Head of caudate nucleus (tissue), 42 donors: ENCODE measurements around the gene PRKCZ.
"Not testable (repeated sequence)": the region's sequence is repeated elsewhere in the genome, so short reads cannot be mapped to it uniquely, and the experiment has no call there.

Experiments used
- DNase-seq, 42 donors: peaks; one replicate each; pipeline versions ENCODE4 v3.0.0 to v3.0.0-alpha.2; 2020 to 2021; ENCODE audit warnings: mixed read lengths in 7 of 42
- intact Hi-C: fragments of 100-400 bp; cut with DNase I; formaldehyde crosslinking; loops from one replicate; pipeline ENCODE4 v1.15.0; 2022

PRKCZ gene

GRCh38 chr1:2093636-2094035 is 43.4 kb downstream of the PRKCZ start:
- DNase-seq = no peak
- intact Hi-C loops = no loop called here

DNA sequence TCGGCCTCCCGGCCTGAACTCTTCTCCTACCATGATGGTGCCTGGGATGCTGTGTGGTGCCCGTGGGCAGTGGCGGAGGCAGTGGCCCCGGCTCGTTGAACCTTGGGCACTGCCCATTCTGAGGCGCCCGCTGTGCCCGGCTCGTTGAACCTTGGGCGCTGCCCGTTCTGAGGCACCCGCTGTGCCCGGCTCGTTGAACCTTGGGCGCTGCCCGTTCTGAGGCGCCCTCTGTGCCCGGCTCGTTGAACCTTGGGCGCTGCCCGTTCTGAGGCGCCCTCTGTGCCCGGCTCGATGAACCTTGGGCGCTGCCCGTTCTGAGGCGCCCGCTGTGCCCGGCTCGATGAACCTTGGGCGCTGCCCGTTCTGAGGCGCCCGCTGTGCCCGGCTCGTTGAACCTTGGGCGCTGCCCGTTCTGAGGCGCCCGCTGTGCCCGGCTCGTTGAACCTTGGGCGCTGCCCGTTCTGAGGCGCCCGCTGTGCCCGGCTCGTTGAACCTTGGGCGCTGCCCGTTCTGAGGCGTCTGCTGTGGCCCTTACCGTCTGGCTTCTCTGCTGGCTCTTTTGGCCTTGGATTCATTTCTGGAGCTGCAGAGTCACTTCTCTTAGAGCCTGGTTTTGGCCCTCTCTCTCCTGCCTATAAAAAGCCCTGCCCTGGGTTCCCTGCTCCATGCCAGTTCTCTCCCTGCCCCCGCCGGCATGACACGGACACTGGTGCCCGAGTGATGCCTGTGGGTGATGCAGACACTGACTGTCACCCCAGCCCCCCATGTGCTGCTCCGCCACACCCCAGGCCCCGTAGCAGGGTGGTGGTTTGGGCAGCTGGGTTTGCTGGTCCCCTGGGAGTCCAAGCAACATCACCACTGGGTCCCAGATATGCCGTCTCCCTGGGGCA is 44.3 kb downstream of the PRKCZ start:
- DNase-seq, intact Hi-C loops: not testable (repeated sequence)

- DNase-seq = no peak
- intact Hi-C loops = no loop called here
Measured at GRCh38 chr1:2095394-2095793, 45.2 kb downstream of the PRKCZ start.

GRCh38 chr1:2095981-2096736 is 45.9 kb downstream of the PRKCZ start:
- intact Hi-C loops = no loop called here
- DNase-seq = no peak

DNA sequence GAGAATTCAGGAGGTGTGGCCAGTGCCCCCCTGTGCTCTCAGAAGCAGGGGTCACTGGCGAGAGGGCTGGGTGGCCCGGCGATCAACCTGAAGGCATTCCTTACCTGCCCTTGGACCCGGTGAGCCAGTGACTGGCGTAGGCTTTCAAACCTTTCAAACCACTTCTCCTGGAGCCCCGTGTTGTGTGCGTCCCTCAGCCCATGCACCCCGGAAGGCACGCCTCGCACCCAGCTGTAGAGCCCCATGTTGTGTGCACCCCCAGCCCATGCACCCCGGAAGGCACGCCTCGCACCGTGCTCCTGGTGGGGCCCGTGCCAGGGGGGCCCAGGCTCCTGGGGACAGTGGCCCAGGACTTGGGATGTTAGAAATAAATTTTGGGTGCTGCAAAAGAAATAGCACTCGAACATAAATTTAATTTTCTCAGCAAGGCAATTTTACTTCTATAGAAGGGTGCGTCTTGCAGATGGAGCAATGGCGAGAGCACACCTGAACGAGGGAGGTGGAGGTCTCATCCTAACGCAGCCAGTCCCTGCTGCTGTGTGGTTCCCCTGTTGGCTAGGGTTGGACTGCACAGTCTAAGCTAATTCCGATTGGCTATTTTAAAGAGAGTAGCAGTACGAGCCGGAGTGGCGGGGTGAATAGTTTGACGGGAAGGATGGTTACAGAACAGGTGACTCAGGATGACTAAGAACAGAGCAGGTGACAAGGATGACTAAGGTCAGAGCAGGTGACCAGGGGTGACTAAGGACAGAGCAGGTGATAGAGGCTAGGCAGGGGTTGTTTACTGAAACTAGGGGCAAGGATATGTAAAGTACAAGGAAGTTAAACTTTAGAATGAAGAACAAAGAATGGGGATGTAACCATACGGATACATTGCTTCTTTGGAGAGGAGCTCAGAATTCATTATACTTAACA is 47.4 kb downstream of the PRKCZ start:
- DNase-seq = no peak
- intact Hi-C loops = no loop called here

DNA sequence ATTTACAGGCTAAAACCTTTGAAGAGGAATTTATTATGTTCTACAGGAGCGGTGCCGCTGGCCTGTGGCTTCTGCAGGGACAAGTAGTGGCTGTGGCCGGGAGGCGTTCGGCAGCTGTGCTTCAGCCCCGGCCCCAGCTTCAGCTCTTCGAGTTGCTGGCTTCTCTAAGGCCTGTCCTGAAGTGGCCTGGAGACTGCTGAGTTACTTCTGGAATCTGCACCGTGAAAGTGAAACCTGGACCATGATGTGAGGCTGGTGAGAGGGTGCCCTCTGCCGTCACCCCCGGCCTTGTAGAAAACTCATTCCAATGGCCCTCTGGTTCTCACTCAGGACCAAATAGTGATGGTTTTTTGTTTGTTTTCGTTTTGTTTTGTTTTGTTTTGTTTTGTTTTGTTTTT is 48.1 kb downstream of the PRKCZ start:
- peak in 4 of 42 donors; percentile 58 to 77 (median 64) for DNase-seq
- intact Hi-C loops = no loop called here

GRCh38 chr1:2098839-2099785 is 48.9 kb downstream of the PRKCZ start:
- intact Hi-C loops = no loop called here
- peak; percentile 64 to 95 (median 88) for DNase-seq

DNA sequence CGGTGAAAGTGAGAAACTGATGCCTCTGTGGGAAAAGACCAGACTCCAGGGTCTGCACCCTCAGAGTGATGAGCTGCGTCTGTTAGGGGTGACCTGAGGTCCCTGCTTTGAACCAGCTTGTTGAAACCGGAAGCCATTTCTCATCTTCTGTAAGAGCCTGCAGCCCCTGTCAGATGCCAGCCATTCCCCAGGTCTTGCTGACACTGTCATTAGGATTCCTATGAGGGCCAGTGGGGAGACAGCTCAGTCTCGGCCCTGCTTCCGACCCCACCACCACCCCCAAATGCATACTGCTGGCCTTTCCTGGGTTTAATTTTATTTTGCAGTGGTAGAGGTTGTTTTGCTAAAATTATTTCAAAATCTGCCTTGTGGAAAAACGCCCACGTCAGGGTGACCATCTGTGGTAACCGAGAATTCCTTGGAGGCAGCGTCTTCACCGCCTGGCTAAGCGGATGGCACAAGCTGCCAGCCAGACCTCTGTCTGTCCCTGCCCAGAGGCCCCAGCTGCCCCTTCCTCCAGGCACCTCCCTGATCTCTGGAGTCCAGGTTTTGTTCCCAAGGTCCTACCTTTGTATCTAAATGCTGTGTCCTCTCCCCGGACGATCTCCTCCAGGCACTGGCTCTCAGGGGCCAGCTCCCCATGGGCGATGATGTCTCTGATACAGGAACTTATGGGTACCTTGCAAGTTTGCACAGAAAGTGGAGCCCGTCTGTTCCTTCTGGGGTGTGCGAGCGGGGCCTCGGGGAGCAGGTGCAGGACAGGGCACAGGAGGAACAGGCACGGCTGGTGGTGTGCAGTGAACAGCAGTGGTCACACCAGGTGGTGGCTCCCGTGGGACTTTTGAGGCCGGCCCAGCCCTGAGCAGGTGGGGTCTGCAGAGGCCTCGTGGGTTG is 49.9 kb downstream of the PRKCZ start:
- peak in 3 of 42 donors; percentile 0 to 29 (median 4) for DNase-seq

GRCh38 chr1:2100780-2101108 is 50.5 kb downstream of the PRKCZ start:
- intact Hi-C loops = no loop called here
- DNase-seq = peak in 3 of 42 donors; percentile 1 to 18 (median 7)

More for the DNA sequence above, 49.9 kb downstream of the PRKCZ start:
- intact Hi-C loops = no loop called here

- peak in 3 of 42 donors; percentile 1 to 23 (median 5) for DNase-seq
- intact Hi-C loops = no loop called here
Measured at GRCh38 chr1:2101531-2101930, 51.3 kb downstream of the PRKCZ start.

DNA sequence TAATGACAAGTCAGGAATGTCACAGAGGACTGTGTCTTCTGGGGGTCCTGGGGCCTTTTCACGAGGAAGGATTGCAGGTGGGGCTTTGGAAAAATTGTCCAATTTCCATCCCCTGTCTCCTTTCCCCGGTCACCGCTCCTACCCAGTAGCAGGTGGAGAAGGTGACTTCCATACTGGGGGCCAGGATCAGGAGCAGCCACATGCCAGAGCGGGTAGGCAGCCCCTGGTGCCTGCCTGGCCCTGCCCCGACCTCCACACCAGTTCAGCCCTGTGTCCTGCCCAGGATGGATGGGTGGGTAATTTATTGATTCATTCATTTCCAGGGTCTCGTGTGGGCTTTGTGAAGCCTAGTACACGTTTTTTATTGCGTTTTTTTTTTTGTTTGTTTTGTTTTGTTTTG is 51.7 kb downstream of the PRKCZ start:
- intact Hi-C loops = no loop called here
- DNase-seq = peak in 2 of 42 donors; percentile 2 to 23

DNA sequence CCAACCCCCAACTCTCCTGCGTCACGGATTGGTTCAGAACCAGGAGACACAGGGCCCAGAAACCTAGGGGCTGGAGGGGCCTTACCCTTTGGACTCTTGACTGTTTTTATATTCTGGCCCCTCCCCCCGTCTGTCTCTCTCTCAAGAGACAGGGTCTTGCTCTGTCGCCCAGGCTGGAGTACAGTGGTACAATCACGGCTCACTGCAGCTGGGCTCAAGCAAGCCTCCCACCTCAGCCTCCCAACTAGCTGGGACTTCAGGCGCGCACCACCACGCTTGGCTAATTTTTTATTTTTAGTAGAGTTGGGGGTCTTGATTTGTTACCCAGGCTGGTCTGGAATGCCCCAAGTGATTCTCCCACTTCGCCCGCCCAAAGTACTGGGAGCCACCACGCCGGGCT is 52.5 kb downstream of the PRKCZ start:
- intact Hi-C loops = no loop called here
- peak in 2 of 42 donors; percentile 0 to 12 for DNase-seq

DNA sequence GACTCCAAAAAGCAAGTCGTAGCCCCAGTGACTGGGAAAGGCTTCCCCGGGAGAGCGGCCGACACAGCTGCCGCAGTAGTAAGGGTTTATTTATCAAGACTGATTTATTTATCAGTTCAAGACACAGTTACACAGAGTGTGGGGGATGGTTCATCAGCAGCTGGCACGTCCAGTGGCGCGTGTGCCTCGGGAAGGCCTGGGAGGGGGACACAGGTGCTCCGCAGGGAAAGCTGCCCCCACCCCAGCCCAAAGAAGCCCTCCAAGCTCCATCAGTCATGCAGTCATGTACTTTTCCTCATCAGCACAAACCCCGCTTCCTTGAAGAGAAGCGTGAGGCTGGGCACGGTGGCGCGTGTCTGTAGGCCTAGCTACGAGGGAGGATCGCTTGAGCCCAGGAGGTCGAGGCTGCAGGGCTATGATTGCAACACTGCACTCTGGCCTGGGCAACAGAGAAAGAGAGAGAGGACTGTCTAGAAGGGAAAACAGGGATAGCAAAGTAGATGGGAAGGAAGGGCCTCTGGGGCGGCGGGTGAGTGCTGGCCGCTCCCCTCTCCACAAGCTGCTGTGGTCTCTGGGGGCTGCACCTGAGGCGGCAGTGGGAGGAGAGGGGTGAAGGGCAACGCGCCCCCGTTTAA is 53.2 kb downstream of the PRKCZ start:
- DNase-seq = peak in 3 of 42 donors; percentile 2 to 18 (median 5)
- intact Hi-C loops = no loop called here

- DNase-seq = peak in 3 of 42 donors; percentile 1 to 30 (median 1)
- intact Hi-C loops = no loop called here
Measured at GRCh38 chr1:2103901-2104590, 53.8 kb downstream of the PRKCZ start.

DNA sequence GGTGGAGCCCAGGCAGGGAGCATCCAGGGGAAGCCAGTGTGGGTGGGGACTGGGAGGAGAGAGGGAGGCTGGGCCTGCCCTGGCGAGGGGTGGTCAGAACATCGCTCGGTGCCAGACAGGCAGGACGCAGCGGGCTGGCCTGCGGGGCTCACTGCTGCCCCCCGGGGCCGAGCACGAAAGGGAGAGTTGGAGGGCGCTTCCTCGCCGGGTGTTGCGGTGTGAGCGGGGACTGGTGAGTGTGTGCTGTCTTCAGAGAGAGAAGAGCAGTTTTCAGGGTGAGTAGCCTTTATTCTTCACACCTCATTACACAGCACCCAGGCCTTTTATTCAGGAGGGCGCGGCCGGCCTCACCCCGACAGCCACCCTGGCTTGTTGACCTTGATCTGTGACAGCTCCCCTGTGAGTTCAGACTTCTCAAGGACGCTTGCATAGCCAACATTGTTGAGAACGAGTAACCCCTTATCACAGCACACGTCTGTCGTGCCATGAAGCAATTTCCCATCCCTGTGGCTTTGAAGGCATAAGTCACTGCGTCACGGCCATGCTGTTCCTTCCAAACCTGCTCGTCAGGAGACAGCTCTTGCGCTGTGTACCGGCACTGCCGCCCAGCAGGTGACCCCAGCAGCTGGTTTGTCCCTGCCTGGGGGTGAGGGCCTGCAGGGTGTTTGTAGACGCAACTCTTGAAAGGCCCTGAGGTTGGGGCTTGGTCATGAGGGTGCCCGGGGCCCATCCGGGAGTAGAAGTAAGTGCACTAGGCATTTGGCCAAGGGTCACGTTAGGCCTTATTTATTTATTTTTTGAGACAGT is 54.6 kb downstream of the PRKCZ start:
- intact Hi-C loops = no loop called here
- DNase-seq = peak in 3 of 42 donors; percentile 3 to 30 (median 4)
